WERI-Rb-1 (cell line): ENCODE data around the gene LTBP1.

ENCODE experiments used
- DNase-seq: peaks from one replicate; pipeline ENCODE4 v3.0.0-alpha.2; 2020
- H3K27ac ChIP-seq: fragments of 250-450 bp; sonication (Bioruptor Pico); 2 replicates; pipeline ENCODE4 v1.5.1; 2020; ENCODE audit warnings: mild to moderate bottlenecking, moderate library complexity
- H3K27me3 ChIP-seq: fragments of 250-450 bp; sonication (Bioruptor Pico); 2 replicates; pipeline ENCODE4 v1.5.1; 2021; ENCODE audit warnings: mild to moderate bottlenecking, low read depth, moderate library complexity; ENCODE audit not compliant: insufficient read depth, severe bottlenecking
- H3K36me3 ChIP-seq: fragments of 250-450 bp; sonication (Bioruptor Pico); 2 replicates; pipeline ENCODE4 v1.5.1; 2020; ENCODE audit warnings: mild to moderate bottlenecking, moderate library complexity
- H3K4me3 ChIP-seq: 2 replicates; pipeline ENCODE4 v1.5.1; 2011; ENCODE audit warnings: low read depth, mild to moderate bottlenecking, control low read depth, low read length
- H3K9me3 ChIP-seq: fragments of 250-450 bp; sonication (Bioruptor Pico); 2 replicates; pipeline ENCODE4 v1.5.1; 2021; ENCODE audit warnings: mild to moderate bottlenecking, moderate library complexity; ENCODE audit not compliant: severe bottlenecking
- TF ChIP-seq, protein P1 (sequence below): IDR thresholded peaks from 2 replicates; pipeline ENCODE4 v1.5.1; 2011; ENCODE audit warnings: low read depth, mild to moderate bottlenecking, control low read depth, inconsistent platforms, low read length

LTBP1 gene, protein sequence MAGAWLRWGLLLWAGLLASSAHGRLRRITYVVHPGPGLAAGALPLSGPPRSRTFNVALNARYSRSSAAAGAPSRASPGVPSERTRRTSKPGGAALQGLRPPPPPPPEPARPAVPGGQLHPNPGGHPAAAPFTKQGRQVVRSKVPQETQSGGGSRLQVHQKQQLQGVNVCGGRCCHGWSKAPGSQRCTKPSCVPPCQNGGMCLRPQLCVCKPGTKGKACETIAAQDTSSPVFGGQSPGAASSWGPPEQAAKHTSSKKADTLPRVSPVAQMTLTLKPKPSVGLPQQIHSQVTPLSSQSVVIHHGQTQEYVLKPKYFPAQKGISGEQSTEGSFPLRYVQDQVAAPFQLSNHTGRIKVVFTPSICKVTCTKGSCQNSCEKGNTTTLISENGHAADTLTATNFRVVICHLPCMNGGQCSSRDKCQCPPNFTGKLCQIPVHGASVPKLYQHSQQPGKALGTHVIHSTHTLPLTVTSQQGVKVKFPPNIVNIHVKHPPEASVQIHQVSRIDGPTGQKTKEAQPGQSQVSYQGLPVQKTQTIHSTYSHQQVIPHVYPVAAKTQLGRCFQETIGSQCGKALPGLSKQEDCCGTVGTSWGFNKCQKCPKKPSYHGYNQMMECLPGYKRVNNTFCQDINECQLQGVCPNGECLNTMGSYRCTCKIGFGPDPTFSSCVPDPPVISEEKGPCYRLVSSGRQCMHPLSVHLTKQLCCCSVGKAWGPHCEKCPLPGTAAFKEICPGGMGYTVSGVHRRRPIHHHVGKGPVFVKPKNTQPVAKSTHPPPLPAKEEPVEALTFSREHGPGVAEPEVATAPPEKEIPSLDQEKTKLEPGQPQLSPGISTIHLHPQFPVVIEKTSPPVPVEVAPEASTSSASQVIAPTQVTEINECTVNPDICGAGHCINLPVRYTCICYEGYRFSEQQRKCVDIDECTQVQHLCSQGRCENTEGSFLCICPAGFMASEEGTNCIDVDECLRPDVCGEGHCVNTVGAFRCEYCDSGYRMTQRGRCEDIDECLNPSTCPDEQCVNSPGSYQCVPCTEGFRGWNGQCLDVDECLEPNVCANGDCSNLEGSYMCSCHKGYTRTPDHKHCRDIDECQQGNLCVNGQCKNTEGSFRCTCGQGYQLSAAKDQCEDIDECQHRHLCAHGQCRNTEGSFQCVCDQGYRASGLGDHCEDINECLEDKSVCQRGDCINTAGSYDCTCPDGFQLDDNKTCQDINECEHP (N-terminal part only)

DNA sequence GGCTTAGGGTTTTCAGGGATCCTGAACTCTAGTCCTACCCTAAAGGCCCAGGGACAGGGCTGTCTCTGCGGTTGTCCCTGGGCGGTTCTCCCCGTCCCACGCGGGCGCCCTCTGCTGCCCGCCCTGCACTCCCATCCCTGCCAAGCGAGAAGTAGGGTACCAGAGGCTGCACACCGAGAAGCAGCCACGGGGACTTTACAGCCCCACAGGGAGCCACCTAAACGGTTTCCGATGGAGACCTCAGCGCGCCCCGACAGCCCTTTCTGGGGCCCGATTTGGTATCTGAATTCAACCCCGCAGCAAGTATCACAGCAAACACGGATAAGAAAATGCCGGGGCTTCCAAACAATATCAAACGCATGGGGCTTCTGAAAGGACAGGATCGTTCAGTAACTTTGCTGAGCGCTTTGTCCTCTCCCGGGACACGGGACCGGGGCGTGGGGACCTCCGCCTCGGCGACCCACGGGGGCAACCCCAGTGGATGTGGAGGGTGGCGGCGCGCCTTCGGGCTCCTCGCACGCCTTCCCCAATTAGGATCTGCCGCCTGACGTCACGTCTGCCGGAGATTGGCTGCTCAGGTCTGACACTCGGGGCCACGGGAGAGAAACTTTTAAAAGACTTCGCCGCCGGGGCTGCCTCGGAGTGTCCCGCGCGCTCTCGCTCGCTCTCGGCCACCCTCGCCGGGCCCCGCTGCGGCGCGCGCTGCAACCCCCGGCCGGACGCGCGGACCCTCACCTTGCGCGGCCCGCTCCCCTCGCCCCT, at the start of gene LTBP1:
TSS of gene LTBP1 (plus strand) at position 640 of the 762 bp plus-strand sequence. CDS start 372 bp downstream, outside the sequence.
- H3K36me3 ChIP-seq, result no peaks in the 10 kb centered on the region
- TF ChIP-seq, protein P1, sequence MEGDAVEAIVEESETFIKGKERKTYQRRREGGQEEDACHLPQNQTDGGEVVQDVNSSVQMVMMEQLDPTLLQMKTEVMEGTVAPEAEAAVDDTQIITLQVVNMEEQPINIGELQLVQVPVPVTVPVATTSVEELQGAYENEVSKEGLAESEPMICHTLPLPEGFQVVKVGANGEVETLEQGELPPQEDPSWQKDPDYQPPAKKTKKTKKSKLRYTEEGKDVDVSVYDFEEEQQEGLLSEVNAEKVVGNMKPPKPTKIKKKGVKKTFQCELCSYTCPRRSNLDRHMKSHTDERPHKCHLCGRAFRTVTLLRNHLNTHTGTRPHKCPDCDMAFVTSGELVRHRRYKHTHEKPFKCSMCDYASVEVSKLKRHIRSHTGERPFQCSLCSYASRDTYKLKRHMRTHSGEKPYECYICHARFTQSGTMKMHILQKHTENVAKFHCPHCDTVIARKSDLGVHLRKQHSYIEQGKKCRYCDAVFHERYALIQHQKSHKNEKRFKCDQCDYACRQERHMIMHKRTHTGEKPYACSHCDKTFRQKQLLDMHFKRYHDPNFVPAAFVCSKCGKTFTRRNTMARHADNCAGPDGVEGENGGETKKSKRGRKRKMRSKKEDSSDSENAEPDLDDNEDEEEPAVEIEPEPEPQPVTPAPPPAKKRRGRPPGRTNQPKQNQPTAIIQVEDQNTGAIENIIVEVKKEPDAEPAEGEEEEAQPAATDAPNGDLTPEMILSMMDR, result peak; percentile 92
- H3K27ac ChIP-seq, result peak within 1 kb of the TSS; percentile 35; the same call in 1 of the 2 replicates
- no peaks in the 10 kb centered on the region for H3K9me3 ChIP-seq
- peak; percentile 82 for DNase-seq
- H3K27me3 ChIP-seq, result no peaks in the 10 kb centered on the region
- H3K4me3 ChIP-seq, result peak within 1 kb of the TSS; percentile 52

- no peaks in the 10 kb centered on the region for H3K36me3 ChIP-seq
- no peak for DNase-seq
- no peak overlapping the region for H3K4me3 ChIP-seq
- TF ChIP-seq, protein P1, result no peak
- no peak overlapping the region for H3K27ac ChIP-seq
- H3K9me3 ChIP-seq, result peaks cover 5% of the 10 kb centered on the region
- no peaks in the 10 kb centered on the region for H3K27me3 ChIP-seq
These were observed 46.3 kb upstream of the LTBP1 start for GRCh38 chr2:32900246-32900973.

- no peak overlapping the region for H3K27ac ChIP-seq
- H3K4me3 ChIP-seq, result no peak overlapping the region
- TF ChIP-seq, protein P1, result no peak
- H3K27me3 ChIP-seq, result no peaks in the 10 kb centered on the region
- no peak for DNase-seq
- H3K9me3 ChIP-seq, result peaks cover 5% of the 10 kb centered on the region
- no peaks in the 10 kb centered on the region for H3K36me3 ChIP-seq
These were observed 45.4 kb upstream of the LTBP1 start for GRCh38 chr2:32901313-32901712.

GRCh38 chr2:32902174-32902573, 44.6 kb upstream of the LTBP1 start:
- Histone ChIP-seq H3K27ac (no peak overlapping the region), H3K4me3 (no peak overlapping the region), H3K27me3 (no peaks in the 10 kb centered on the region), H3K36me3 (no peaks in the 10 kb centered on the region), H3K9me3 (peaks cover 3% of the 10 kb centered on the region)
- TF ChIP-seq, protein P1, result no peak
- no peak for DNase-seq

DNA sequence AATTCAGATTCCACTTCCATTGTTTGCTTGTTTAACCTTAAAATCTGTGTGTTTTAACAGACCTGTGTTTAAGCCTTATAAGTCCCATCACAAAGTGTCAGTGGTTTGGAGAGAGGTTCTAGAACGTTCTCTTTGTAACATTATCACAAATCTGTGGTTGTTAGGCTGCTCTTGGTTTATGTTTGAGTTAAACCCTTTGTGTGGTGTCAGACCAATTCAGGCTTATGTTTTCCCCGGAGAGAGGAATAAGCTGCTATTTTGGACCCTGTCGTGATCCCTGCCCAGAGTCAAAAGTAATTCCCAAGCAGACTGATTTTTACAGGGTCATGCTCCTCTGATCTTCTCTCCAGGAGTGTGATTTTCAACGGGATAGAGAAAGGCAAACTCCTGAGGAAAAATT, 43.8 kb upstream of the LTBP1 start:
- no peak for DNase-seq
- Histone ChIP-seq H3K9me3 (no peaks in the 10 kb centered on the region), H3K36me3 (no peaks in the 10 kb centered on the region), H3K4me3 (no peak overlapping the region), H3K27ac (no peak overlapping the region), H3K27me3 (no peaks in the 10 kb centered on the region)
- TF ChIP-seq, protein P1, result no peak
